GM12878 (cell line): ENCODE results near the gene TIMP3. TPM values are rescaled to one million over a fixed set of nuclear protein-coding genes. Genes with fewer than 3 reads are reported as not detected.

Experiments
- ATAC-seq: fragments of 200-7000 bp; cut with Tn5 transposase; 3 replicates; pipeline ENCODE4 v1.9.1; 2020; ENCODE audit warnings: mild to moderate bottlenecking, moderate library complexity
- BruUV-seq: library from RNA; stranded (reverse); fragments of 400-500 nt; replicated peaks from 2 replicates; lab custom pipeline; 2021; lab: Mats Ljungman, UMichigan
- CTCF ChIA-PET: fragments of 300-600 bp; sonication (Branson Sonifier 250); formaldehyde crosslinking; extraction: SDS; loops from one replicate; lab custom pipeline; 2021; ENCODE audit warnings: inconsistent platforms; lab: Yijun Ruan, JAX
- POLR2A ChIA-PET: fragments of 350-600 bp; formaldehyde crosslinking; extraction: SDS; loops from one replicate; lab custom pipeline; 2021; ENCODE audit warnings: inconsistent platforms; lab: Charles Lee
- RAD21 ChIA-PET: fragments of 300-600 bp; sonication (Branson Sonifier 250); formaldehyde crosslinking; loops from one replicate; lab custom pipeline; 2023; ENCODE audit warnings: antibody characterized with exemption; ENCODE audit not compliant: unreplicated experiment; lab: Charles Lee
- SMC1A ChIA-PET: fragments of 300-600 bp; sonication (Branson Sonifier 250); formaldehyde crosslinking; loops from one replicate; lab custom pipeline; 2023; ENCODE audit not compliant: unreplicated experiment, uncharacterized antibody; lab: Charles Lee
- DNase-seq: peaks from one replicate; pipeline ENCODE4 v3.0.0-alpha.2; 2011; ENCODE audit warnings: low read depth, low spot score
- FAIRE-seq: peaks from 3 replicates; lab custom pipeline; 2011; peaks lifted over from hg19 to GRCh38; lab: Jason Lieb, UNC
- H2AFZ ChIP-seq: 2 replicates; pipeline ENCODE4 v1.6.0; 2011; ENCODE audit warnings: low read depth, low read length, control low read depth; ENCODE audit not compliant: control insufficient read depth
- H3K27ac ChIP-seq: 2 replicates; pipeline ENCODE4 v1.5.1; 2011; ENCODE audit warnings: control low read depth; ENCODE audit not compliant: control insufficient read depth, insufficient read depth
- H3K27me3 ChIP-seq, 2 experiments: replicated peaks in 1 of 2; 2 replicates each; pipeline versions ENCODE4 v1.6.0 to v1.6.1; 2011; ENCODE audit warnings: low read length in 1 of 2; ENCODE audit not compliant: control insufficient read depth in 2 of 2, insufficient read depth in 2 of 2
- H3K36me3 ChIP-seq, 2 experiments: 2 replicates each; pipeline ENCODE4 v1.5.1; 2011; ENCODE audit warnings: low read length in 1 of 2; ENCODE audit not compliant: control insufficient read depth in 2 of 2, insufficient read depth in 2 of 2
- H3K4me1 ChIP-seq: 2 replicates; pipeline ENCODE4 v1.6.1; 2011; ENCODE audit warnings: mild to moderate bottlenecking, low read length, moderate library complexity, mixed read lengths; ENCODE audit not compliant: control insufficient read depth, insufficient read depth
- H3K4me2 ChIP-seq: 2 replicates; pipeline ENCODE4 v1.6.0; 2011; ENCODE audit warnings: control low read depth; ENCODE audit not compliant: control insufficient read depth, insufficient read depth
- H3K4me3 ChIP-seq: fragments of 200-600 bp; sonication (generic); 2 replicates; pipeline ENCODE4 v1.5.1; 2016
- H3K79me2 ChIP-seq: 2 replicates; pipeline ENCODE4 v1.6.0; 2011; ENCODE audit warnings: low read length; ENCODE audit not compliant: control insufficient read depth, insufficient read depth
- H3K9ac ChIP-seq: 2 replicates; pipeline ENCODE4 v1.8.0; 2011; ENCODE audit warnings: low read length, control low read depth, mixed read lengths; ENCODE audit not compliant: control insufficient read depth, insufficient read depth
- H3K9me3 ChIP-seq: replicated peaks from 3 replicates; pipeline ENCODE4 v1.5.1; 2011; ENCODE audit warnings: mild to moderate bottlenecking, low read length; ENCODE audit not compliant: control insufficient read depth, insufficient read depth
- H4K20me1 ChIP-seq: 2 replicates; pipeline ENCODE4 v1.6.0; 2011; ENCODE audit not compliant: control insufficient read depth, insufficient read depth
- BCLAF1 ChIP-seq: fragments of 450-650 bp; IDR thresholded peaks from 2 replicates; pipeline ENCODE4 v1.6.1; 2017; ENCODE audit warnings: antibody characterized with exemption, mild to moderate bottlenecking, moderate library complexity
- CBX3 ChIP-seq: fragments of 200-600 bp; sonication (generic); IDR thresholded peaks from 2 replicates; pipeline ENCODE4 v1.6.1; 2016; ENCODE audit warnings: low read depth, borderline replicate concordance
- CBX5 ChIP-seq: sonication (generic); IDR thresholded peaks from 2 replicates; pipeline ENCODE4 v1.6.1; 2016; ENCODE audit warnings: low read depth, moderate library complexity, mild to moderate bottlenecking, inconsistent platforms
- IKZF2 ChIP-seq, 2 experiments: fragments of 450-650 bp; IDR thresholded peaks; 2 replicates each; pipeline ENCODE4 v1.6.1; 2017; ENCODE audit warnings: mild to moderate bottlenecking in 2 of 2, moderate library complexity in 2 of 2
- NBN ChIP-seq: fragments of 450-650 bp; IDR thresholded peaks from 2 replicates; pipeline ENCODE4 v1.6.1; 2016
- NFYA ChIP-seq: IDR thresholded peaks from 2 replicates; pipeline ENCODE4 v1.6.1; 2011; ENCODE audit warnings: low read depth, mild to moderate bottlenecking, low read length, improper control_type of control experiment, borderline replicate concordance
- RELB ChIP-seq: fragments of 450-650 bp; IDR thresholded peaks from 2 replicates; pipeline ENCODE4 v1.6.1; 2017; ENCODE audit warnings: low read depth, mild to moderate bottlenecking, moderate library complexity
- SP1 ChIP-seq: IDR thresholded peaks from one replicate; pipeline ENCODE4 v1.6.1; 2011; ENCODE audit warnings: low read depth, low read length
- WGBS: methylation state at CpG from one replicate; pipeline ENCODE4 v1.1.6; 2016; ENCODE audit warnings: low lambda C conversion rate; ENCODE audit not compliant: insufficient replicate concordance, insufficient coverage; ENCODE audit errors: missing lambda C conversion rate; 5-methylcytosine and 5-hydroxymethylcytosine counted together
- in situ Hi-C: fragments of 300-500 bp; cut with MboI; formaldehyde crosslinking; loops from 9 replicates; pipeline ENCODE4 v1.14.3; 2018; ENCODE audit warnings: mixed read lengths
- intact Hi-C: fragments of 100-400 bp; cut with micrococcal nuclease; formaldehyde crosslinking; loops from one replicate; pipeline ENCODE4 v1.14.2; 2022; ENCODE audit not compliant: unreplicated experiment
- polyA plus RNA-seq, 11 experiments: library from polyadenylated mRNA; depleted of rRNA in 4 of 11; unstranded in 6 of 11; stranded (reverse) in 5 of 11; fragments of >200 nt; fragmentation: Nextera tagmentation in 4 of 11; fragmentation: Illumina TruSeq in 1 of 11; extraction: Ambion mirVana in 4 of 11; extraction: Trizol in 1 of 11; gene quantifications; 1 replicate in 1 of 11; 2 replicates in 10 of 11; pipeline versions ENCODE4 v1.2.1 to v1.2.3, GENCODE V29; 2011 to 2016; ENCODE audit warnings: inconsistent platforms in 2 of 11, missing spikeins in 2 of 11, low read depth in 1 of 11
- total RNA-seq, 4 experiments: library from RNA; depleted of rRNA in 3 of 4; stranded (reverse); fragments of >200 nt in 3 of 4; fragmentation: Illumina TruSeq in 1 of 4; extraction: Trizol in 1 of 4; gene quantifications; 2 replicates each; pipeline versions ENCODE4 v1.2.1 to v1.2.3, GENCODE V29; 2013 to 2021
- TF ChIP-seq, protein P1 (sequence below): fragments of 450-650 bp; IDR thresholded peaks from 2 replicates; pipeline ENCODE4 v1.6.1; 2017; ENCODE audit warnings: mild to moderate bottlenecking

The TIMP3 gene
- total and polyA plus RNA-seq, 10 of the 15 experiments (the other 5 are each of a cell fraction or from before 2014, with no cell fraction given) = 0.01 to 0.74 (median 0.27) TPM; not detected in 5

- DNase-seq = no peak
- Histone ChIP-seq H3K9me3 (no peaks in the 10 kb centered on the region), H3K4me2 (no peak overlapping the region), H4K20me1 (no peaks in the 10 kb centered on the region; the same call in 1 of the 2 replicates), H3K4me3 (no peak overlapping the region), H3K27me3 (peaks cover 0 to 5% of the 10 kb centered on the region in 2 experiments; a peak in 2 of 4 replicates), H3K79me2 (no peaks in the 10 kb centered on the region), H3K4me1 (no peaks in the 10 kb centered on the region), H3K9ac (no peak overlapping the region), H3K36me3 (no peaks in the 10 kb centered on the region), H2AFZ (no peak overlapping the region), H3K27ac (no peak overlapping the region)
- in situ Hi-C loops = no loop called here
- no peak for ATAC-seq
- WGBS = 0% methylated on average over 1 of the region's 1 CpG
- RAD21 ChIA-PET = no interaction called here
- intact Hi-C loops = no loop called here
- CTCF ChIA-PET = no interaction called here
- FAIRE-seq = no peak
- no TSS peak for BruUV-seq
- POLR2A ChIA-PET = no interaction called here
- SMC1A ChIA-PET = no interaction called here
- TF ChIP-seq NBN (no peak), SP1 (no peak)
These were observed 58.2 kb downstream of the TIMP3 start for GRCh38 chr22:32859743-32860142.

DNA sequence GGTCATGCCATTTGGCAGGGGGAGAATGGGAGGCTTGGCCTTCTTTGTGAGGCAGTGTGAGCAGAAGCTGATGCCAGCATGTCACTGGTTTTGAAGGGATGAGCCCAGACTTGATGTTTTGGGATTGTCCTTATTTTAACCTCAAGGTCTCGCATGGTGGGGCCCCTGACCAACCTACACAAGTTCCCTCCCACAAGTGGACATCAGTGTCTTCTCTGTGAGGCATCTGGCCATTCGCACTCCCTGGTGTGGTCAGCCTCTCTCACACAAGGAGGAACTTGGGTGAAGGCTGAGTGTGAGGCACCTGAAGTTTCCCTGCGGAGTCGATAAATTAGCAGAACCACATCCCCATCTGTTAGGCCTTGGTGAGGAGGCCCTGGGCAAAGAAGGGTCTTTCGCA is 59.8 kb downstream of the TIMP3 start:
- no peak for ATAC-seq
- no peaks in the 10 kb centered on the region for H3K36me3 ChIP-seq
- H3K27ac ChIP-seq = no peak overlapping the region
- no peak overlapping the region for H3K9ac ChIP-seq
- DNase-seq = no peak
- WGBS = 45% methylated on average over 5 of the region's 5 CpGs
- BruUV-seq = no TSS peak
- H4K20me1 ChIP-seq = no peaks in the 10 kb centered on the region; the same call in 1 of the 2 replicates
- ChIA-PET CTCF (interaction anchor here (1.5 kb wide), 1 partner anchor 8 kb away, joined by 4 read pairs; no protein-coding TSS in a partner anchor), RAD21 (no interaction called here), SMC1A (no interaction called here), POLR2A (no interaction called here)
- H2AFZ ChIP-seq = no peak overlapping the region
- H3K9me3 ChIP-seq = no peaks in the 10 kb centered on the region
- no peak overlapping the region for H3K4me2 ChIP-seq
- H3K79me2 ChIP-seq = no peaks in the 10 kb centered on the region
- H3K4me3 ChIP-seq = no peak overlapping the region
- peaks cover 0 to 5% of the 10 kb centered on the region in 2 experiments; a peak in 2 of 4 replicates for H3K27me3 ChIP-seq
- no peaks in the 10 kb centered on the region for H3K4me1 ChIP-seq
- FAIRE-seq = no peak
- intact Hi-C loops (no loop called here), in situ Hi-C loops (no loop called here)
- no peak for TF ChIP-seq CBX3
- TF ChIP-seq, protein P1, sequence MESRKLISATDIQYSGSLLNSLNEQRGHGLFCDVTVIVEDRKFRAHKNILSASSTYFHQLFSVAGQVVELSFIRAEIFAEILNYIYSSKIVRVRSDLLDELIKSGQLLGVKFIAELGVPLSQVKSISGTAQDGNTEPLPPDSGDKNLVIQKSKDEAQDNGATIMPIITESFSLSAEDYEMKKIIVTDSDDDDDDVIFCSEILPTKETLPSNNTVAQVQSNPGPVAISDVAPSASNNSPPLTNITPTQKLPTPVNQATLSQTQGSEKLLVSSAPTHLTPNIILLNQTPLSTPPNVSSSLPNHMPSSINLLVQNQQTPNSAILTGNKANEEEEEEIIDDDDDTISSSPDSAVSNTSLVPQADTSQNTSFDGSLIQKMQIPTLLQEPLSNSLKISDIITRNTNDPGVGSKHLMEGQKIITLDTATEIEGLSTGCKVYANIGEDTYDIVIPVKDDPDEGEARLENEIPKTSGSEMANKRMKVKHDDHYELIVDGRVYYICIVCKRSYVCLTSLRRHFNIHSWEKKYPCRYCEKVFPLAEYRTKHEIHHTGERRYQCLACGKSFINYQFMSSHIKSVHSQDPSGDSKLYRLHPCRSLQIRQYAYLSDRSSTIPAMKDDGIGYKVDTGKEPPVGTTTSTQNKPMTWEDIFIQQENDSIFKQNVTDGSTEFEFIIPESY = no peak
- no peak for TF ChIP-seq IKZF2 (IDR thresholded peaks at IDR 0.05)
- no peak for TF ChIP-seq RELB
- no peak for TF ChIP-seq CBX5
- TF ChIP-seq NFYA = no peak
- TF ChIP-seq BCLAF1 = no peak
